Ishikawa (cell line): ENCODE measurements around the gene SLC7A1.

Experiments
- CEBPB ChIP-seq: IDR thresholded peaks from 2 replicates; pipeline ENCODE4 v1.6.1; 2012
- CREB1 ChIP-seq: IDR thresholded peaks from 2 replicates; pipeline ENCODE4 v1.6.1; 2012; ENCODE audit warnings: low read depth
- EGR1 ChIP-seq: IDR thresholded peaks from 2 replicates; pipeline ENCODE4 v1.6.1; 2012
- EP300 ChIP-seq: IDR thresholded peaks from 2 replicates; pipeline ENCODE4 v1.6.1; 2012; ENCODE audit warnings: borderline replicate concordance
- FOXM1 ChIP-seq: IDR thresholded peaks from 2 replicates; pipeline ENCODE4 v1.6.1; 2012; ENCODE audit warnings: low read depth, borderline replicate concordance
- NFIC ChIP-seq: IDR thresholded peaks from 2 replicates; pipeline ENCODE4 v1.6.1; 2012
- RAD21 ChIP-seq: IDR thresholded peaks from 2 replicates; pipeline ENCODE4 v1.6.1; 2012; ENCODE audit warnings: low read depth
- REST ChIP-seq: IDR thresholded peaks from 2 replicates; pipeline ENCODE4 v1.6.1; 2012; ENCODE audit warnings: low read depth, mild to moderate bottlenecking
- TAF1 ChIP-seq: IDR thresholded peaks from 2 replicates; pipeline ENCODE4 v1.6.1; 2012; ENCODE audit warnings: low read depth, mild to moderate bottlenecking
- TCF12 ChIP-seq: IDR thresholded peaks from 2 replicates; pipeline ENCODE4 v1.6.1; 2012; ENCODE audit warnings: low read depth
- TEAD4 ChIP-seq: IDR thresholded peaks from 2 replicates; pipeline ENCODE4 v1.6.1; 2012
- YY1 ChIP-seq: IDR thresholded peaks from 2 replicates; pipeline ENCODE4 v1.6.1; 2012; ENCODE audit warnings: low read depth
- ZBTB7A ChIP-seq: IDR thresholded peaks from 2 replicates; pipeline ENCODE4 v1.6.1; 2012; ENCODE audit warnings: low read depth
- TF ChIP-seq, protein P1 (sequence below): IDR thresholded peaks from 2 replicates; pipeline ENCODE4 v1.6.1; 2012
- TF ChIP-seq, protein P2 (sequence below): IDR thresholded peaks from 2 replicates; pipeline ENCODE4 v1.6.1; 2012

The SLC7A1 gene

GRCh38 chr13:29596064-29596418 is 553 bp upstream of the SLC7A1 start:
- TF ChIP-seq EGR1 = no peak
- no peak for TF ChIP-seq YY1
- TF ChIP-seq RAD21 = no peak

DNA sequence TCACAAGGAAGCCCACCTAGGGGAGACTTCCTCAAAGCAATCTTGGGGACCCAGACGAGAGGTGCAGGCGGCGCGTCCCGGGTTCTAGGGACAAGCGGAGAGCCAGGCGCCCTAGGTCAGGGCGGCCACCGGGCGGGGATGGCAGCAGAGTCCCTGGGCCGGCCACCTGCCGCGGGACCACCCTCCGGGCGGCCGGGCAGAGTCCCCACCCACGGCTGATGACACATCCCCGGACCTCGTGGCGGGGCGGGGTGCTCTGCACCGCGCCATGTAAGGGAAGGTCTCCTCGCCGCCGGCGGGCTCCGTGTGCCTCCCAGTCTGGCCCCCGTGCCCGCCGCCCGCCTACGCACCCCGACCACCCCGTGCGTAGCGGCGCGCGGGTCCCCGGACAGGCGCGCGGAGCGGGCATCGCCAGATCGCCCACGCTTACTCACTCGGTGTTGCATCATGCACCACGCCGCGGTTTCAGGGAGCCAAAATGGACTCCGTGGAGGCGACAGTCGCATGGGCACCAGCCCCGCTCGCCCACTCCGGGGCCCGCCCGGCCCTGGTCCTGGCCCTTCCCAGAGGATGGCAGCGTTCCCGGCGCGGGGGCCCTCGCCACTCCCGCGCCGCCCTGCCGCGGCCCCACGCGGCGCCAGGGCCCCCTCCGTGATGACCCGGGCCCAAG is 643 bp downstream of the SLC7A1 start:
- TF ChIP-seq REST (no peak), EP300 (peak; percentile 26; the same call in 1 of the 2 replicates), EGR1 (peak; percentile 78), ZBTB7A (no peak; the same call in 1 of the 2 replicates), CEBPB (peak; percentile 49; the same call in 1 of the 2 replicates), TCF12 (0 out of 2 replicates have a peak, but pooled peaks have one; percentile 28), FOXM1 (no peak)
- TF ChIP-seq, protein P1, sequence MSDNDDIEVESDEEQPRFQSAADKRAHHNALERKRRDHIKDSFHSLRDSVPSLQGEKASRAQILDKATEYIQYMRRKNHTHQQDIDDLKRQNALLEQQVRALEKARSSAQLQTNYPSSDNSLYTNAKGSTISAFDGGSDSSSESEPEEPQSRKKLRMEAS = peak; percentile 68
- TF ChIP-seq, protein P2, sequence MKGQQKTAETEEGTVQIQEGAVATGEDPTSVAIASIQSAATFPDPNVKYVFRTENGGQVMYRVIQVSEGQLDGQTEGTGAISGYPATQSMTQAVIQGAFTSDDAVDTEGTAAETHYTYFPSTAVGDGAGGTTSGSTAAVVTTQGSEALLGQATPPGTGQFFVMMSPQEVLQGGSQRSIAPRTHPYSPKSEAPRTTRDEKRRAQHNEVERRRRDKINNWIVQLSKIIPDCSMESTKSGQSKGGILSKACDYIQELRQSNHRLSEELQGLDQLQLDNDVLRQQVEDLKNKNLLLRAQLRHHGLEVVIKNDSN = peak; percentile 9; the same call in 1 of the 2 replicates

DNA sequence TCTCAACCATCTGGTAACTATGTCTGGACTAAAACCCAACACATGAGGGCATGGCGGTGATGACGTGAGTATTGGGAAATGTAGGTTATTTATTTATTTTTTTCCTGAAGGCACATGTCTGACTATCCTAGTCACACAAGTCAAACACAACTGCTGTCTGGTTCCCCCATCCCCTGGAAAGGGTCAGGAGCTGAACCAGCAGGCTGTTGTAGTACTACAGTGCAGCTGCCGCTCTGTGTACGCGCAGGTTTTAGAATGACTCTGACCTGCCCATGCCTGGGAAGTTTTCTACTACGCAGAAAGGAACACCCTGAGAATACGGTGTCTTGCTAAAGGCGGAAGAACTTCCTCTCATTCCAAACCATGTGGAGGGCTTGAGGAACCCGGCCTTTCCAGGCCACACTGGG is 1.2 kb downstream of the SLC7A1 start:
- TF ChIP-seq RAD21 (no peak), YY1 (no peak)
- TF ChIP-seq, protein P1 = 0 out of 2 replicates have a peak, but pooled peaks have one; percentile 21

- TF ChIP-seq, protein P2 = no peak
- TF ChIP-seq TAF1 (no peak), FOXM1 (no peak), TEAD4 (no peak), RAD21 (no peak), NFIC (no peak), EGR1 (no peak), EP300 (no peak), YY1 (no peak), REST (no peak), CEBPB (no peak), CREB1 (no peak)
- TF ChIP-seq, protein P1 = no peak
Measured at GRCh38 chr13:29593605-29594297, 1.7 kb downstream of the SLC7A1 start.

DNA sequence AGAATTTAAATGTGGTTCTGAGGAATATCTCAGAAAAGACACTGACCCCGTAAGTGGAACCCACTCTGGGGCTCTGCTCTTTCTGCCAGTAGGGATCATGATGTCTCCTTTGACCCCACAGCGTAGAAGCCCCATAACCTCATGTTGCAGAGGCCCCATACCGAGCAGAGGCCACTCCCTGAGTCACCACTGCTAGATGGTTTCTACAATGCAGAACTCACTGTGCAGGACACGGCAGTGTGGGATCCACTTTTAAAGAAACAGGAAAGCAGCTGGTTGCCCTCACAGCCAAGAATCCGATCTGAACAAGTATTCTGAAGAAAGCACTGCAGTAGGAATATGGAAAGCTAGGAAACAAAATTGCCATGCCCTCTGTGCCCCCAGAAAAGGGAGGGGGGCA is 4.2 kb downstream of the SLC7A1 start:
- no peak for TF ChIP-seq CREB1

- TF ChIP-seq TEAD4 (no peak), TAF1 (no peak), YY1 (no peak), REST (no peak), ZBTB7A (no peak), CREB1 (no peak), NFIC (no peak), EGR1 (no peak), TCF12 (no peak), EP300 (no peak), CEBPB (no peak), FOXM1 (no peak), RAD21 (no peak)
- TF ChIP-seq, protein P2 = no peak
- TF ChIP-seq, protein P1 = no peak
Measured at GRCh38 chr13:29589967-29590366, 5.5 kb downstream of the SLC7A1 start.
